Dermis microvascular lymphatic vessel endothelial cell (primary cell): Measurements from ENCODE around the gene ARHGDIB. TPM values are rescaled to one million over a fixed set of nuclear protein-coding genes. Genes with fewer than 3 reads are reported as not detected.

ENCODE experiments used
- DNase-seq, 2 donors: peaks; one replicate each; pipeline versions ENCODE4 v3.0.0 to v3.0.0-alpha.2; 2010; ENCODE audit warnings: low read depth in 2 of 2
- total RNA-seq: library from RNA; depleted of rRNA; stranded (reverse); fragments of >200 nt; gene quantifications from 2 replicates; pipeline ENCODE4 v1.2.1, GENCODE V29; 2014

ARHGDIB gene
- 39.8 and 69.4 TPM in 2 replicates for total RNA-seq

- DNase-seq = peak in 1 of 2 donors; percentile 68
Observed at GRCh38 chr12:14961466-14962152, at the start of gene ARHGDIB. ARHGDIB (minus strand) TSS chr12:14961601; CDS start chr12:14950712, 10,889 bp downstream.

GRCh38 chr12:15011162-15011561 is 49.8 kb upstream of the ARHGDIB start:
- DNase-seq = no peak

- no peak for DNase-seq
Observed at GRCh38 chr12:15007551-15007950, 46.1 kb upstream of the ARHGDIB start.

- DNase-seq = no peak
Observed at GRCh38 chr12:15005064-15005463, 43.7 kb upstream of the ARHGDIB start.

GRCh38 chr12:15004421-15004820 is 43.0 kb upstream of the ARHGDIB start:
- no peak for DNase-seq

- no peak for DNase-seq
Observed at GRCh38 chr12:15001733-15002382, 40.5 kb upstream of the ARHGDIB start.

GRCh38 chr12:15000575-15000974 is 39.2 kb upstream of the ARHGDIB start:
- no peak for DNase-seq

- DNase-seq = no peak
Observed at GRCh38 chr12:14999695-15000365, 38.4 kb upstream of the ARHGDIB start.

- no peak for DNase-seq
Observed at GRCh38 chr12:14999021-14999694, 37.8 kb upstream of the ARHGDIB start.

GRCh38 chr12:14997998-14998397 is 36.6 kb upstream of the ARHGDIB start:
- no peak for DNase-seq

GRCh38 chr12:14995583-14996425 is 34.4 kb upstream of the ARHGDIB start:
- peak; percentile 77 to 81 for DNase-seq

- DNase-seq = no peak
Observed at GRCh38 chr12:14994610-14995009, 33.2 kb upstream of the ARHGDIB start.

- DNase-seq = peak in 1 of 2 donors; percentile 8
Observed at GRCh38 chr12:14993537-14994266, 32.3 kb upstream of the ARHGDIB start.

GRCh38 chr12:14993117-14993516 is 31.7 kb upstream of the ARHGDIB start:
- DNase-seq = no peak

- DNase-seq = no peak
Observed at GRCh38 chr12:14992673-14993072, 31.3 kb upstream of the ARHGDIB start.

- DNase-seq = no peak
Observed at GRCh38 chr12:14991069-14991468, 29.7 kb upstream of the ARHGDIB start.

GRCh38 chr12:14989790-14990189 is 28.4 kb upstream of the ARHGDIB start:
- DNase-seq = no peak

GRCh38 chr12:14988035-14988434 is 26.6 kb upstream of the ARHGDIB start:
- no peak for DNase-seq

- peak; percentile 12 to 41 for DNase-seq
Observed at GRCh38 chr12:14986449-14986848, 25.0 kb upstream of the ARHGDIB start.

- no peak for DNase-seq
Observed at GRCh38 chr12:14984766-14985285, 23.4 kb upstream of the ARHGDIB start.
